Stimulated activated CD8-positive, alpha-beta memory T cell treated with anti-CD3 and anti-CD28 coated beads, Interleukin-4, amount 100 ng/mL, for 24 hours (primary cell): ENCODE measurements around the gene SELENOS.

ENCODE experiments used
- DNase-seq: peaks from one replicate; pipeline ENCODE4 v3.0.0-alpha.2; 2020; ENCODE audit warnings: low read depth

SELENOS gene

DNA sequence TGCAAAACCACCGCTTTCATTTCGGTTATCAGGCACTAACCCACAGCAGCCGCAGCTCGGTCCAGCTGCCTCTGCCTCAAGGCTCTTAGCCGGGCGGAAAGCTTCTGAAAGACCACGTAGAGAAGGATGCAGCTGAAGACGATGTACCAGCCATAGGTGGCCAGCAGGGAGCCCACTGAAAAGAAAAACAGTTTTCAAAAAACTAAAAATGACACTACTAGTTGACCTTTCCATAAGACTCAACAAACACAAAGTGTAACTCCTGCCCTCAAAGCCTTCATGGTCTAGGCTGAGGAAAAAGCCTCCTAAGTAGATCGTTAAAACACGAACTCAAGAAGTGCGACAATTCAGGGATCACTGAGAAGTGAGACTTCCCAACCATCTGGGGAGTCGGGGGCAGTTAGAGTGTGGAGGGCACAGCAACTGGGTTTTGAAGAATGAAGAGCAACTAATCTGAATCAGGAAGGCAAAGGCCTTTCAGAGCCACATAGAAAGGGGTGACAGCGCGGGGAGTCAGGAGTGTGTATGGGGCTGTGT lies 716 bp downstream of the SELENOS start:
- DNase-seq = no peak

DNA sequence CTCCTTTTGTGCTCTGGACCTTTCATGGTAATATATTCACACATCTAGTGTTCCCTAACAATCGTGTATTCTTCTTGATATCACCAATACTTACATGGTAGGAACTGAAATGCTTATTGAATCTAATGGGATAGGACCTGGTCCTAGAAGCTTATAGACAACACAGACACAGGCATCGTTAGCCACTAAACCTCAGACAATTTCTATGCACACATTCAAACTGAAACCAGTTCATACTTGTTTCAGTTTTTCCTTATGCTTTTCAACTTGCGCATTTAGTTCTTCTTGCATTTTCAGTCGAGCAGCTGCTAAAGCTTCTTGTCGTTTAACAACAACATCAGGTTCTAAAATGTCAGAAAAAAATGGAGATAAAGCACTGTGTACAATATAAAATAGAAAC lies 2.3 kb downstream of the SELENOS start:
- no peak for DNase-seq

DNA sequence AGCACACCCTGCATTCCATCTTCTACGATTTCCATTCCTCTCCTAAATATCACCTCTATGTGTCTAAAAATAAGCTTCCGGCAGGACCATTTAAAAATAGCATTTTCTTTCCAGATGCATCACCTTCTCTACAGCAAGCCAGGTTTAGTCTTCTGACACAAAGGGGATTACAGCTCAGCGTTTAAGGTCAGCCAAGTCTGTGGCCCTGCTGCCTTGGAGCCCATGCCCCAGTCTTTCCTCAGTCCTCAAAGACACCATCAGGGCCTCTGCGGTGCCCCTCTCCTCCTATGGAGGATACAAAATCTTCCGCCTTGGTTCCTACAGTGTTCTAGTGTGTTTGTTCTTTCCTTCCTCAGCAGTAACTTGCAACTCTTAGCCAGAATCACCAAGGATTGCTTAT lies 3.8 kb downstream of the SELENOS start:
- DNase-seq = no peak

DNA sequence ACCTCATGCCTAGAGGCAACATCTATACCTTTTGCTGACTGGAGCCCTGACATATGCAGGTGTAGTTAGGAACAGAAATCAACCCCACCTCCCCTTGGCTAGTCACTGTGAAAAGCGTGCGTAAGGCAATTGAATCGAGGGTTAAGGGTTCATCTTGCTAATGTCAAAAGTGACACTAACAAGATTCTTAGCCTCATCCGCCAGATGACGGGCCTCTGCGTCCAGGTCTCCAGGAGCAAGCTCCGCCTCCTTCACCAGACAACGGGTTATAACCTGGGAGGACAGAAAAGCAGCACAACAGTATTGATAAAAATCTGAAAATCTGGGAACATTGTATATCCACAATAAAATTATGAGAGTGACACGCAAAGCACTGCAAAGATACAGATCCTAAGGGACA lies 4.7 kb downstream of the SELENOS start:
- DNase-seq = no peak

DNA sequence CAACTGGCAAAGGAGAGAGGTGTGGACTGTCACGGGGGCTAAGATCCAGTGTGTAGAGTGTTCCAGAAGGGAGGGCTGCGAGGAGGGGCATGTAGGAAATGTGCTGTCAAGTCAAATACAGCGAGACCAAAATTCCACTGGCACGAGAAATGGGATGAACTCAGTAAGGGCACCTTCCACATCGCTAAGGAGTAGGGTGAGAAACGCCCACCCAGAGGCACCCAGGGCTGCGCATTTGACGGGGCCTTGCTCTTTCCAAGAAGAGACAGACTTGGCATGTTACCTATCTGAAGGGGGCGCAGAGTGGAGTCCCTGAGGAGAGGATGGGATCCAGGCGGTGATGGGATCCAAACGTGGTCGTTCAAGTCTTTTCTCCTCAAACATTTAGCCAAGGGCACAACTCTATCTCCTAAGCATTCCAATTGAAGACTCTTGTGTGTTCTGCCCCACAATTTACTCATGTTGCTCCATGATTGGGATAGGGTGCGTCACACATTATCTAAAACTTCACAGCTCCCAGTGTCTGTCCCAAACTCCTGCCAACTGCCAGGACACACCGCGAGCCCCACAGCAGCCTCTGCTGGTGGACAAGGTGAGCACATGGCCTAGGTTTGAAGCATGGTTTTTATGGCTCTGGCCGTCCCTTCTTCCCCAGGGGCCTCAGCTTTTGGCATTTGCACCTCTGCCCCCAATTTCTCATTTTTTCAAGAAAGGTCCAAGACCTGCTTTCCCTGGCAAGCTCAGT lies 7.6 kb downstream of the SELENOS start:
- DNase-seq = no peak

DNA sequence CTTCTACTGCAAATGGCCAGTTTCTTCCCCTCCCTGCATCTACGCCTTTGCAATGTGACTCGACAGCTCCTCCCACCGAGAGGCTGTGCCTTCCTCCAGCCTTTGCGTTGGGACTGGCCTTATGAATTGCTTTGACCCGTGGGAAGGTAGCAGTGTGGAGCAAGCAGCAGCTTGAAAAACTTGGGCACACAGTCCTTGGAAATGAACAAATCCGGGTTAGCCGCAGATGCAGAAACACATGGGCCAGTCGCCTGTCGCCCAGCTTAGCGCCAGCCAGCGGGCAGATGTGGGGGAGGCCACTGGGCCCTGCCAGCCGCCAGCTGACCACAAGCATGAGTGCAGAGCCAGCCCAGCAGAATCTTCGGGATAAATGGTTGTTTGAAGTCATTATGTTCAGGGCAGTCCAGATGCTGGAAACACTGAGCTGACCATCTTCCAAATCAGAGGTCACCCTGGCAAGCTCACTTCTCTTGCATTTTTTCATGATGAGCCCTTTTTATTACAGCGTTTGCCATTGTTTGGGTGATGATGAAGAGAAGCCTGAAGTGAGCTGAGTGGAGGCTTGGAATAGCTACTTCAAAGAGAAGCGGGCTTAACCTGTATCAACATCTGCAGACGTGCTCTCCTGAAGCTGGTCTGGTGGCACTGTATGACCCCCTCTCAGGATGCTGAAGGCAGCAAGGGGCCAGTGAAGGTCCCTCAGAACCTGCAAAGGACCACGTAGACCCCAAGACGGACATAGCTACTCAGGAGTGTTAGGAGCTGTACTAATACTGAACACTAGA lies 9.8 kb downstream of the SELENOS start:
- DNase-seq = no peak

DNA sequence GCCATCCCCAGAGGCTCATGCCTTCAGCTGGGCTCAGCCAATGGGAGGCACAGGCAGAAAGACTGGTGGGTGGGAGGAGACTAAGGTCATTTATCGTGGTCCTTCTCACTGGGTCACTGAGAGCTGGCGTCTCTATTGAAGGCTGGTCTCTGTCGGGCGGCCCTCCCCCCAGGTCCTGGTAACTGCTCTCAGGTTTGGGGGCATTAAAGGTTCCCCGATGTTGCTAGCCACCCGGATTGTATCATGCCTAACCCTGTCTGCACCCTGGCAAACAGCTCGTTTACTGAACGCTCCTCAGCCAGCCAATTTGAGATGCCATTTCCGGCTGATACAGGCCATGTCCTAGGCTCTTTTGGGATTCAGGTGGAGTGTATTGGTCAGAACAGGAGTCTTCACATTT lies 10.5 kb downstream of the SELENOS start:
- DNase-seq = no peak

DNA sequence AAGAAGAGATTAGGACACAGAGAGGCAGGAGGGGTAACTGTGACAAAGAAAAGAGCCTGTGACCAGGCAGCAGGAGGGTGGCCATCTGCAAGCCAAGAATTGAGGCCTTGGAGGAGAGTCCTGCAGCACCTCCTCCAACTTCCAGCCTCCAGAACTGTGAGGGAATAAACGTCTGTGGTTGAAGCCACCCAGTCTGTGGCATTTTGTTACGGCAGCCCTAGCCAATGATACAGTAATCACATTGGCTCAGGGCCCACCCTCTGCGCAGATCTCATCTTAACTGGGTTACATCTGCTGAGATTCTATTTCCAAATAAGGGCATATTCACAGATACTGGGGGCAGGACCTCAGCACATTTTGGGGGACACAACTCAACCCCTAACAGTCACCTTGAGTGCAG lies 11.3 kb downstream of the SELENOS start:
- no peak for DNase-seq

DNA sequence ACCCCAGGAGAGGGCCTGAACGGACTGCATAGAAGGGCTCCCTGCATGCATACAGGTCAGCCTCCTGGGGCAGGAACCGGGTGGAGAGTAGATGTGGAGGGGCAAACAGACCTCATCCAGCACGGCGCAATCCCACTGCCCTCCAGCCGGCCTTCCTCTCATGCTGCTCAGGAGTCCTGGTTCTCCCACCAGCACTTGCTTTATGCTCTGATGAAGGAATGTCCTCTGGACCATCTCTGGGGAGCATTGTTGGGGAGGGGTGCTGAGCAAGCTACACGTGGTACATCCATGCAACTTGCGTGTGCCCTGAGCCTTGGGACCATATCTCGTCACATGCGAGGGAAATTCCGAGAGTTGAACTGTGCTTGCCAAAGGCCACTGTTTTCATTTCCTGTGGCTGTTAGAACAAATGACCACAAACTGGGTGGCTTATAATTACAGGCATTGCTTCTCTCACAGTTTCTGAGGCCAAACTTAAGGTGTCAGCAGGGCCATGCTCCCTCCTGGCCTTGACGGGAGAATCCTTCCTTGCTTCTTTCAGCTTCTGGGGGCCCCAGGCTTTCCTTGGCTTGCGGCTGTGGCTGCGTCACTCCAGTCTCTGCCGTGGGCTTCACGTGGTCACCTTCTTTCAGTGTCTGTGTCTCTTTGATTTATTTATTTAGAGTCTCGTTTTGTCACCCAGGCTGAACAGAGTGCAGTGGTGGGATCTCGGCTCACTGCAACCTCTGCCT lies 12.2 kb downstream of the SELENOS start:
- no peak for DNase-seq

DNA sequence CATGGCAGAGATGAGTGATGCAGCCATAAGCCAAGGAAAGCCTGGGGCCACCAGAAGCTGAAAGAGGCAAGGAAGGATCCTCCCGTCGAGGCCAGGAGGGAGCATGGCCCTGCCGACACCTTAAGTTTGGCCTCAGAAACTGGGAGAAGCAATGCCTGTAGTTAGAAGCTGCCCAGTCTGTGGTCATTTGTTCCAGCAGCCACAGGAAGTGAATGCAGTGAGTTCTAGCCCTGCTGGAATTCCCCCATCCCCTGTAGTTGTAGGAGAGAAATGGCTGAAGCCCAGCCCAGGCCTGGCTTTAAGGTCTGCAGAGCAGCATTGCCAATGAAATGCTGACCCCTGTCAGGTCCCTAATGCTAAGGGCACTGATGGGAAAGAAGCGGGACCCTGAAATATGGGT lies 13.3 kb downstream of the SELENOS start:
- no peak for DNase-seq

DNA sequence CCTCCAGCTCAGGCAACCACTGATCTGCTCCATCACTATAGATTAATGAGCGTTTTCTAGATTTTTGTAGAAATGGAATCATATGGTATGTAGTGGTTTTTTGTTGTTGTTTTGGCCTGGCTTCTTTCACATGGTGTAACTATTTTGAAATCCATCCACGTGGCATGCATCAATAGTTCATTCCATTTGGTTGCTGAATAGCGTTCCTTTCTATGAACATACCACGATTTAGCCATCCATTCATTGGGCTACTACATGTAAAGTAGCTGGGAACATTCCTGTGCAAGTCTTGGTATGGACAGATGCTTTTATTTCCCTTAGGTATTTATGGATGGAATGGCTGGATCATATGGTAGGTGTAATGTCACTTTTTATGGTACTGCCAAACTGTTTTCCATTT lies 14.7 kb downstream of the SELENOS start:
- DNase-seq = no peak

DNA sequence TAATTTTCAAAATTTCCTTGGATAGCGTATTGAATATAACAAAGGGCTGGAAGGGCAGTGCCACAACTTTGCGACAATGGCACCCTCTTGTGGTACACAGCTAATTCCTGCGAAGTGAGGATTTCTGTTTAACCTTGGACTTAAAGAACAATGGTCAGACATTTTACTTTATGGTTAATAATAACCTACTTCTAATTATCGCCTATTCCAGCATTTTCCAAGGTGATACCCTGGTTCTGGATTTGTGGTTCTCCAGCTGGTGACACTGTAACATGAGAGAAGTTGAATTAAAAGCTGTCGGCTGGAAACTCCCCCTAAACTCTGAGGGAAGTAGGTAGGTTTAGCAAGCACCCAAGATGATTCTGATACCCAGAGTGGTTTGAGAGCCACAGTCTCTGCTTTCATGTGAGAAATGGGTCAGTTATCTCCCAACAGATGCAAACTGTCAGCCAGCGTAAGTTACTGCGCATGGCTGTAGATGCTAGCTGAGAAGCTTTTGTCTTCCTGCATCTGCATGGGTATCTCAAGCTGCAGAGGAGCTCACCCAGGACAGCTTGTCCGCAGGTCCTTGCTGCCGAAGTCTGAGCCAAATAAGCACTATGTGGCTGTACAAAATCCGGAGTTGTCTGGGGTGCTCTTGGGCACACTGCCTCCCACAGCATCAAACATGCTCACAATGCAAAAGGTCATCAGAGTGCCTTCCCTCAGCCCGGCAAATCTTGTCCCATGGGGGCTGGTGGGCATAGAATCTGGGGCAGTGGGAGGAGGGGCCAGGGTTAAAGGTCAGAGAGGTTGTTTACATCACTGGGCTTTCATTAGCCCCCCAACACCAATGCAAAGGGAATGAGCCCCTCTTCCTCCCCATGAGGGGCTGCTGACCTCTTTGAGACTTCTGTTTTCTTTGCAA lies 18.8 kb downstream of the SELENOS start:
- DNase-seq = no peak

DNA sequence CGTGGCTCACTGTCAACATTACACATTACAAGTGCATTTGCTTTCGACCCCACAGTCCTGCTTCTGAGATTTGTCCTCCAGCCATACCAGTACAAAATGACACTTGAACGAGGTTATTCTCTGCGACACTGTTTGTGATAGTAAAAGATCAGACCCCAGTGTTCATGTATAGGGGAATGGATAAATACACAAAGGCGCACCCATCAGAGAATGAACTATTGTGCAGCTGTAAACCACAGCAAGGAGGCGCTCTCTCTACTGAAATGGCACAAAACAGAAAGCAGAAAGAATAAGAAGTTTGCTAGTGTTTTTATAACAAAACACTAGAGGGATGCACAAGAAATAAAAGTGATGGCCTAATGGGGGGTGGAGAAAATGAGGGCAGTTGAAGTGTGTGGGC lies 20.5 kb downstream of the SELENOS start:
- no peak for DNase-seq

DNA sequence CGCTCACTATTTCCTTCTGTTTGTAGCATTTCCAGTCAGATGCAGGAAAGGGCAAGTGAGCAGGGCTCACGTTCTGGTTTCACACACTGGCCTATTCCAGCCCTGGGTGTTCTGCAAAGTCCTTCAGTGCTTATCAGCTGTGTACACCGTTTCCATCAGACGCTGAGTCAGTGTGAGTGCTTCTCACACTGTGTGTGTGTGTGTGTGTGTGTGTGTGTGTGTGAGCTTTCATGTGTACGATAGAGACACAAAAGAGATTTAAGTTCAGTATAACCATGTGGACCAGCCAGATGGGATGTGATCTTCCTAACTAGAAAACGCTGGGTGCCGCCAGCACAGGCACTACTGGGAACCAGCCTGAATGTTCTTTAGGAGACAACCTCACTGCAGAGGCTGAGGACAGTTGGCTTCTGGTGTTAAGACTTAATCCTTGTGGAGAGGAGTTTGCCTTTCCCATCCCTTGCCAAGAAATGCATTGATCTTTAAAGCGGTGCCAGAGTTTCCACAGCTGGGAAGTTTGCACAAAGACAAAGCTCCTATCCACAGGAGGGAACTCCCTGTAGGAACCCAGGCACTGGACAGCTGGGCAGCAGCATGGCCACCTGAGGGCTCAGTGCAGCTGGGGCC lies 21.6 kb downstream of the SELENOS start:
- no peak for DNase-seq

DNA sequence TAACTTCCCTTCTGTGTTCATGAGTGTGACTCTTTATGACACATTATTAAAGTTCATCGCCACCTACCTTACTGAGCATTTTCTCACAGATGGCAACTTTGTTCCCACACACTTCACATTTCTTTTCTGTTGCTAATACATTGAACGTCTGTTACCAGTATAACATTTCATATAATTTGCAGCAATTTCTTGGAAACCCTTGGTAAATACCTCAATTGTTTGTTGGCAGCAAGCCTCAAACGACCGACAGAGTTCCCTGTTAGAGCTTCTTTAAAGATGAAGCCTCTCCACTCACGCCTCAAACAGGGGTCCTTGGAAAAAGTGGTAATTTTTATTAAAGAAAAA lies 22.3 kb downstream of the SELENOS start:
- no peak for DNase-seq

DNA sequence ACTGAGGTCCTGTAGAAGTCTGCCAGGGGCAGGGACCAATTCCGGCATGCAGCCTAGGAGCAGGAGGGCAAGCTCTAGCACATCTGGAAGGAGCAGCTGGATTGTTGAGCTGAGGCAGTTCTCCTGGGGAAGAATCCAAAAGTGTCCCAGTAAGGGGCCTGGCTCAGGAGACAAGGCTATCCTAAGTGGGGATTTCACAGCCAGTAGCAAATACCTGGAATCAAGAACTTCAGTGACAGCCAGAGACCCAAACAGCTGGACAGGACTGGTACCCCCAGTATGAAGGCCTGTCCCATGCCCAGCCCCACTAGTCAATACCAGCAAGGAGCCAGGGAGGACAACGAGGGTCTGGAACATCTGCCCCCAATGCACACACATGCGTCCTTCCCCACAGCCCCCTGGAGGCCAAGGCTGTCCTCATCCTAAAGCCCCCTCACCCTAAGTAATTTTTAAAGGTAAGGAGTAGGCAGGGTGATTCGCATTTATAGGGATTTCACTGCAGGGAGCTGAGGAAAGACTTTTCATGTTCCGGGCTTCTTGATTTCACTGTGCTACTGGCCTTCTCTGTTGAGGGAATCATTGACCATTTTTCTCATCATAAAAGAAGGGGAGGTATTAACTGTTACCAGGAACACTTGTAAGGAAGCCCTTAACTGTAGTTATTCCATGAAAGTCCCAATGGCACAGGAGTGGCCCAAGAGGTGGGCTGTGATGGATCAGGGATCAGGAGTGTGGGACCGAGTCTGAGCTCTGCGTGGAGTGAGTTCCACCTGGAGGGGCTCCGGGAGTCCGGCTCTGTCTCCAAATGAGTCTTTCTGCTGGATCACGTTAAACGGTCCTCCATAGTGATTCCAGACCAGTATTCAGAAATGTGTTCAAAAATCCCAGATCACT lies 22.9 kb downstream of the SELENOS start:
- DNase-seq = no peak

DNA sequence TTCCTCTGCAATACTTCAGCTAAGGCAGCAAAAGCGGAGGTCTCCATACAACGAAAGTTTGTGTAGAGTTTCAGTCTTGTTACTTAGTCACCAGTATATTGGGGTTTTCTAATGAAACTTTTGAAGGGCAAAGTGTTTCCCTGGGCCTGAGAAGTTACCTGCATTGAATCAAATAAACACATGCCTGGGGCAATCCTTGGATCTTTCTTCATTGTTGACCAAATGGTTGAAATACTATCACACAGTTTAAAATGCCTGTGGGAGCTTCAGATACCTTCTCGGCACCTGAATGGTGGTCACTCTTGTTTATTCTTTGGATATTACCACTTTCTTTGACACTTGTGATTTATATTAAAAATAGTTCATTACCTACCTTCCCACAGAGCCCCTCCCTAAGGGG lies 24.4 kb downstream of the SELENOS start:
- no peak for DNase-seq

DNA sequence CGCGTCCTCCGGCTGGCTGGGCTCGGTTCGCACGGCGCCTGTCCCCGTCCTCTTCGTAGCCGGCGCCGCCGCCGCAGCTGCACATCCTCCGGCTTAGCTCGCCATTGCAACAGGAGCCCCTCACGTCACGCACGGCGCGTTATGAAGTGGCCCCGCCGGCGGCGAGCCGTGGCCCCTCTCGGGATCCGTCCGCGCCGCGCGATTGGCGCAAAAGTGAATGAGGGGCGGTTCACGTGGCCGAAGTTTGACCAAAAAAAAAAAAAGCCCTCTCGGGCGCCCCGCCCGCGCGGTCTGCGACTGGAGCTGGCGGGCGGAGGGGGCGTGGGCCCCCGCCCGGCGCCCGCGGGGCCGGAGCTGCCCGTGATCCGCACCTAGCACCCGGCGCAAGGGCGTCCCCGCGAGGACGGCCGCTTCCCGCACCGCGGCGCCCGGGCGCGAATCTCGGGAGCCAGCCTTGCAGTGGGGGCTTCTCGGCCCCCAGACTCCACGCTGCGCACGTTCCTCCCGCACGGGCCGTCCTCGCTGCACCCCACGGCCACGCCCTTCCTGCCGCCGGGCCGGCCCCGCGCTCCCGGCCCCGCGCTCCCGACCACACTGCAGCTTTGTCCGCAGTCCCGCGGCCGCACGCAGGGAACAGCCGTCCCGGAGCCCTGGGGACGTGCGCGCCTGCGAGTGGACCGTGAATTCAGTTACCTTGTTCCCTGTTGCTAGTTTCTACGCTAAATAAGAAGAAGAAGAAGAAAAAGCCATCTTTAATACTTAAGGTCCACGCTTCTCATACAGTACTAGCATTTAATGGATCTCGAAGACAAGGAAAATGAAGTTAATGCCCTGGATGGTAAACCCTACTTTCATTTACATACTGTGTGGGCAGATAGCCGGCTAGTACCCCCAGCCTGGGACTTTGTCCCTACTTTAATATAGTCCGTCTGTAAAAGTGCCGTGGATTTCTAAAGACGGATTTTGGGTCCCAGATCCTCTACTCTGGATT lies 25.2 kb downstream of the SELENOS start, which contains the start of gene CHSY1:
TSS of gene CHSY1 (minus strand) at position 219 of the 991 bp plus-strand sequence. CDS start 592 bp downstream, outside the sequence.
- peak; percentile 82 for DNase-seq
